B cell (primary cell): ENCODE data around the gene XYLT1. TPM values are rescaled to one million over a fixed set of nuclear protein-coding genes. Genes with fewer than 3 reads are reported as not detected.

ENCODE experiments used
- ATAC-seq: fragments of 200-7000 bp; cut with Tn5 transposase; one replicate; pipeline ENCODE4 v1.10.0; 2021; ENCODE audit warnings: low read depth, mild to moderate bottlenecking, moderate number of reproducible peaks, moderate library complexity
- CTCF ChIA-PET: fragments of 350-600 bp; sonication (Branson Sonifier 250); formaldehyde crosslinking; loops from one replicate; lab custom pipeline; 2021; ENCODE audit warnings: antibody characterized with exemption, inconsistent platforms; lab: Charles Lee
- POLR2A ChIA-PET: fragments of 350-600 bp; sonication (Branson Sonifier 250); formaldehyde crosslinking; loops from one replicate; lab custom pipeline; 2021; ENCODE audit warnings: antibody characterized with exemption; lab: Charles Lee
- DNase-seq: peaks from one replicate; pipeline ENCODE4 v3.0.0; 2013
- H2AFZ ChIP-seq: 2 replicates; pipeline ENCODE4 v1.6.1; 2012; ENCODE audit warnings: mild to moderate bottlenecking, low read depth, low read length; ENCODE audit not compliant: insufficient read depth, poor library complexity, severe bottlenecking
- H3K27ac ChIP-seq, 2 donors: 1 replicate in 1 of 2; 2 replicates in 1 of 2; pipeline ENCODE4 v1.5.1; 2012 to 2013; ENCODE audit warnings: low read length in 2 of 2, mild to moderate bottlenecking in 2 of 2, moderate library complexity in 1 of 2
- H3K27me3 ChIP-seq, 4 experiments: fragments of 200-600 bp in 1 of 4; sonication (generic) in 1 of 4; replicated peaks in 1 of 4; 1 replicate in 2 of 4; 2 replicates in 2 of 4; pipeline versions ENCODE4 v1.6.1 to v1.7.0; 2013 to 2016; ENCODE audit warnings: low read length in 3 of 4, mild to moderate bottlenecking in 2 of 4, mixed read lengths in 1 of 4, moderate library complexity in 1 of 4; ENCODE audit not compliant: insufficient read depth in 4 of 4, control insufficient read depth in 3 of 4; ENCODE audit errors: control extremely low read depth in 1 of 4
- H3K36me3 ChIP-seq, 2 experiments: replicated peaks in 1 of 2; 1 replicate in 1 of 2; 2 replicates in 1 of 2; pipeline versions ENCODE4 v1.6.1 to v1.7.1; 2013; ENCODE audit warnings: low read length in 1 of 2; ENCODE audit not compliant: insufficient read depth in 2 of 2, control insufficient read depth in 1 of 2; ENCODE audit errors: control extremely low read depth in 1 of 2, extremely low read depth in 1 of 2
- H3K4me1 ChIP-seq, 2 donors: fragments of 200-600 bp in 1 of 2; sonication (generic) in 1 of 2; 1 replicate in 1 of 2; 2 replicates in 1 of 2; pipeline versions ENCODE4 v1.5.1 to v1.6.1; 2013 to 2017; ENCODE audit warnings: low read length in 2 of 2; ENCODE audit not compliant: control insufficient read depth in 2 of 2, insufficient read depth in 2 of 2
- H3K4me2 ChIP-seq: replicated peaks from 2 replicates; pipeline ENCODE3; 2012; ENCODE audit warnings: mild to moderate bottlenecking, low read depth, low read length; ENCODE audit not compliant: poor library complexity, severe bottlenecking
- H3K4me3 ChIP-seq, 5 experiments: fragments of 200-600 bp in 1 of 5; sonication (generic) in 1 of 5; 1 replicate in 3 of 5; 2 replicates in 2 of 5; pipeline versions ENCODE4 v1.5.1 to v1.7.0; 2011 to 2016; ENCODE audit warnings: low read length in 4 of 5, mild to moderate bottlenecking in 4 of 5, low read depth in 2 of 5, control low read depth in 1 of 5, moderate library complexity in 1 of 5; ENCODE audit not compliant: insufficient read depth in 1 of 5; ENCODE audit errors: control extremely low read depth in 1 of 5, extremely low read depth in 1 of 5
- H3K79me2 ChIP-seq: fragments of 200-600 bp; sonication (generic); one replicate; pipeline ENCODE4 v1.6.0; 2016; ENCODE audit warnings: low read length; ENCODE audit not compliant: control insufficient read depth, insufficient read depth
- H3K9ac ChIP-seq: fragments of 200-600 bp; sonication (generic); 2 replicates; pipeline ENCODE4 v1.6.1; 2017; ENCODE audit warnings: mild to moderate bottlenecking, low read length, moderate library complexity
- H3K9me3 ChIP-seq, 3 donors: one replicate each; pipeline versions ENCODE4 v1.6.1 to v1.7.1; 2013; ENCODE audit warnings: low read length in 2 of 3; ENCODE audit not compliant: control insufficient read depth in 2 of 3, insufficient read depth in 1 of 3; ENCODE audit errors: control extremely low read depth in 1 of 3
- H4K20me1 ChIP-seq: 2 replicates; pipeline ENCODE4 v1.6.0; 2012; ENCODE audit warnings: mild to moderate bottlenecking, low read length; ENCODE audit not compliant: insufficient read depth, control insufficient read depth, poor library complexity, severe bottlenecking
- H3K27ac Mint-ChIP-seq: one replicate; pipeline ENCODE4 v1.8.0; 2021; ENCODE audit warnings: mixed read lengths
- H3K27me3 Mint-ChIP-seq: one replicate; pipeline ENCODE4 v1.8.0; 2021; ENCODE audit warnings: mixed read lengths
- H3K4me1 Mint-ChIP-seq: one replicate; pipeline ENCODE4 v1.8.0; 2021; ENCODE audit warnings: mixed read lengths
- H3K4me3 Mint-ChIP-seq: one replicate; pipeline ENCODE4 v1.8.0; 2021; ENCODE audit warnings: mixed read lengths
- H3K9me3 Mint-ChIP-seq: one replicate; pipeline ENCODE4 v1.8.0; 2022; ENCODE audit warnings: mixed read lengths; ENCODE audit not compliant: insufficient read depth
- EZH2 ChIP-seq: IDR thresholded peaks from 2 replicates; pipeline ENCODE4 v1.6.1; 2012; ENCODE audit warnings: borderline replicate concordance, low read depth, mild to moderate bottlenecking, moderate library complexity, low read length; ENCODE audit not compliant: insufficient read depth, poor library complexity, severe bottlenecking
- WGBS: methylation state at CpG from one replicate; pipeline ENCODE4 v1.1.5; 2013; ENCODE audit warnings: missing lambda C conversion rate; ENCODE audit not compliant: insufficient coverage; 5-methylcytosine and 5-hydroxymethylcytosine counted together
- intact Hi-C: fragments of 100-400 bp; cut with micrococcal nuclease; formaldehyde crosslinking; loops from one replicate; pipeline ENCODE4 v1.10.0; 2022
- polyA plus RNA-seq: library from polyadenylated mRNA; depleted of rRNA; stranded (reverse); fragments of >200 nt; gene quantifications from 2 replicates; pipeline ENCODE4 v1.2.3, GENCODE V29; 2012
- total RNA-seq, 2 donors: library from RNA; stranded (reverse); fragments of 120-200 nt in 1 of 2; gene quantifications; 1 replicate in 1 of 2; 2 replicates in 1 of 2; pipeline versions ENCODE4 v1.2.3 to v1.2.4, GENCODE V29; 2013 to 2022
- TF ChIP-seq, protein P1 (sequence below): fragments of 200-600 bp; IDR thresholded peaks from one replicate; pipeline ENCODE4 v1.8.0; 2022; ENCODE audit warnings: antibody characterized with exemption, mild to moderate bottlenecking

The XYLT1 gene
- total and polyA plus RNA-seq, 2 donors (not counting 1 experiment from before 2014, with no cell fraction given): 8.7 to 59.6 TPM

DNA sequence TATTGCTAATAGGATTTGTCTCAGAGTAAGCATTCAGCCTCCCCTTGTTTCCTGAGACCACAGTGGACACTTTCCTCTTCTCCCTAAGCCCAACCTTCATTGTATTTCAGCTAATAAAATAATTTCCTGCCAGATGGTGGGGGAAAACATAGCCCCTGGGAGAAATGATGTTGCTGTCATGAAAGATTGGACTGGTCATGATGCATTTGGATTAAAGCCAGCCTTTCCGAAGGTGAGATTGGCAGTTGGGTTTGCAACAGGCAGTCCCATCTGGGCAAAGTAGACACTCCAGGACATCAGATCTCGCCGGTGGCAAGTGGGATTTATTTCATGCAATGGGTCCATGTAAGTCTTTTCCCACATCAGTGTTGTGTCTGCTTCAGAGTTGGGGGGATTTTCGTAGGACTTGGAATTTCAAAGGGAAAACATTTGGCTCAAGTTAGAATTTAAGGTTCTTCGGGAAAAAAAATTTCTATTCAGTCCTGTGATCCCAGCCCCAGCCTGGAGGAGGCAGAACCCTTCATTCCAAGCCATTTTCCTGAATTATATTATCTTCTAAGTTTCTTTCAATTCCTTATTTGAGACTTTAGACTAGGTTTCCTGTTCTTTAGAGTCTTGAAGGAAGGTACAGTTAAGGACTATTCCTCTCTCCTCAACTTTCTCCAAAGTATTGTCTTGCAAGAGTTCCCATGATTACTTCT is 391.7 kb downstream of the XYLT1 start:
- H4K20me1 ChIP-seq: peaks cover 7% of the 10 kb centered on the region
- TF ChIP-seq, protein P1, sequence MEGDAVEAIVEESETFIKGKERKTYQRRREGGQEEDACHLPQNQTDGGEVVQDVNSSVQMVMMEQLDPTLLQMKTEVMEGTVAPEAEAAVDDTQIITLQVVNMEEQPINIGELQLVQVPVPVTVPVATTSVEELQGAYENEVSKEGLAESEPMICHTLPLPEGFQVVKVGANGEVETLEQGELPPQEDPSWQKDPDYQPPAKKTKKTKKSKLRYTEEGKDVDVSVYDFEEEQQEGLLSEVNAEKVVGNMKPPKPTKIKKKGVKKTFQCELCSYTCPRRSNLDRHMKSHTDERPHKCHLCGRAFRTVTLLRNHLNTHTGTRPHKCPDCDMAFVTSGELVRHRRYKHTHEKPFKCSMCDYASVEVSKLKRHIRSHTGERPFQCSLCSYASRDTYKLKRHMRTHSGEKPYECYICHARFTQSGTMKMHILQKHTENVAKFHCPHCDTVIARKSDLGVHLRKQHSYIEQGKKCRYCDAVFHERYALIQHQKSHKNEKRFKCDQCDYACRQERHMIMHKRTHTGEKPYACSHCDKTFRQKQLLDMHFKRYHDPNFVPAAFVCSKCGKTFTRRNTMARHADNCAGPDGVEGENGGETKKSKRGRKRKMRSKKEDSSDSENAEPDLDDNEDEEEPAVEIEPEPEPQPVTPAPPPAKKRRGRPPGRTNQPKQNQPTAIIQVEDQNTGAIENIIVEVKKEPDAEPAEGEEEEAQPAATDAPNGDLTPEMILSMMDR: no peak
- TF ChIP-seq EZH2: no peak

DNA sequence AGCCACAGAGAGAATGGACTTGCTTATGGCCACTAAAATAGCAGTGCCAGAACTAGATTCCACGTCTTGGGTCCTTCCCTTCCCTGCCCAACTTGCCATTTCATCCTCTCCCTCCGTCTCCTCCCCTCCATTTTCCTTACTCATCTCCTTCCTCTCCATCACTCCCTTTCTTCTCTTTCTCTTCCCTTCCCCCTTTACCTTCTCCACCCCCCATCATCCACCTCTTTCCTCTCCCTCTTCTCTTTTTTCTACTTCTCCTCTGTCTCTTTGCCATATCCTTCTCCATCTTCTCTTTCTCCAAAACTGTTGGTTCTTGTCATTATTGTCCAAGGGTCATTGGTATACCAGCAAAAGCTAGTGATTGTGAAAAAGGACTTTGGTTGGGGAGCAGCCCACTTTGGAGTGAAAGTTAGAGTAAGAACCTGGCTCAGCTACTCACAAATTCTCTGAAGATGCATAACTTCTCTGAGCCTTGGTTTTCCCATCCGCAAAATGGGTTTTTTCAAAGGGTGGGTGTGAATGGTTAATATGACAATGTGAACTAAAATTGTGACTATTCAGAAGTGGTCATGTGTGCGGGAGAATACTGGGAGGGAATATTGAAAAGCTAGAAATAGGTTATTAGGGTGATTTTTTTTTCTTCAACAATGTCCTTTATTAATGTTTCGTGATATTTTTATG is 393.8 kb downstream of the XYLT1 start:
- TF ChIP-seq, protein P1: no peak
- TF ChIP-seq EZH2: no peak
- POLR2A ChIA-PET: interaction anchor here (0.6 kb wide), 1 partner anchor 13 kb away, joined by 5 read pairs; no protein-coding TSS in a partner anchor

More for the DNA sequence above, 391.7 kb downstream of the XYLT1 start:
- intact Hi-C loops: no loop called here
- no peak overlapping the region for H2AFZ ChIP-seq
- ChIA-PET CTCF (no interaction called here), POLR2A (no interaction called here)
- Mint-ChIP-seq H3K27me3 (no peaks in the 10 kb centered on the region), H3K9me3 (peaks cover 4% of the 10 kb centered on the region), H3K4me3 (no peak overlapping the region), H3K4me1 (no peaks in the 10 kb centered on the region), H3K27ac (no peak overlapping the region)
- no peak overlapping the region for H3K4me3 ChIP-seq
- no peak overlapping the region for H3K9ac ChIP-seq
- ATAC-seq (no peak), DNase-seq (no peak)
- H3K4me1 ChIP-seq: no peaks in the 10 kb centered on the region
- H3K4me2 ChIP-seq: no peak overlapping the region
- H3K36me3 ChIP-seq: no peaks in the 10 kb centered on the region
- no peak overlapping the region for H3K27ac ChIP-seq
- no peaks in the 10 kb centered on the region for H3K9me3 ChIP-seq
- 67% methylated on average over 3 of the region's 5 CpGs for WGBS
- H3K79me2 ChIP-seq: peaks cover under 1% of the 10 kb centered on the region
- no peaks in the 10 kb centered on the region for H3K27me3 ChIP-seq

More for the DNA sequence above, 393.8 kb downstream of the XYLT1 start:
- H3K9me3 ChIP-seq: no peaks in the 10 kb centered on the region
- CTCF ChIA-PET: no interaction called here
- H3K4me2 ChIP-seq: no peak overlapping the region
- 71% methylated on average over 3 of the region's 5 CpGs for WGBS
- no peaks in the 10 kb centered on the region for H3K36me3 ChIP-seq
- H3K4me3 ChIP-seq: no peak overlapping the region
- intact Hi-C loops: no loop called here
- H3K9ac ChIP-seq: no peak overlapping the region
- no peak overlapping the region for H2AFZ ChIP-seq
- H3K27me3 Mint-ChIP-seq: no peaks in the 10 kb centered on the region
- no peak overlapping the region for H3K27ac Mint-ChIP-seq
- H4K20me1 ChIP-seq: no peaks in the 10 kb centered on the region
- H3K4me1 Mint-ChIP-seq: peaks cover 12% of the 10 kb centered on the region
- H3K4me3 Mint-ChIP-seq: no peak overlapping the region
- no peak overlapping the region for H3K27ac ChIP-seq
- no peaks in the 10 kb centered on the region for H3K79me2 ChIP-seq
- no peak for DNase-seq
- peaks cover 4% of the 10 kb centered on the region for H3K9me3 Mint-ChIP-seq
- ATAC-seq: no peak
- H3K27me3 ChIP-seq: no peaks in the 10 kb centered on the region
- no peaks in the 10 kb centered on the region for H3K4me1 ChIP-seq
